Smooth muscle cell (in vitro differentiated cells): Measurements from ENCODE around the gene CAB39. TPM values are rescaled to one million over a fixed set of nuclear protein-coding genes. Genes with fewer than 3 reads are reported as not detected.

Experiments
- DNase-seq: peaks from one replicate; lab custom pipeline; 2025; ENCODE audit not compliant: unreplicated experiment; lab: John Stamatoyannopoulos, UW
- H2AFZ ChIP-seq: fragments of 200-600 bp; sonication (generic); 2 replicates; pipeline ENCODE4 v1.6.0; 2016; ENCODE audit warnings: antibody characterized with exemption, low read depth, mild to moderate bottlenecking
- H3F3A ChIP-seq: fragments of 200-600 bp; sonication (generic); 2 replicates; pipeline ENCODE4 v1.6.0; 2017; ENCODE audit warnings: antibody characterized with exemption, low read depth
- H3K27ac ChIP-seq: fragments of 200-600 bp; sonication (generic); 2 replicates; pipeline ENCODE4 v1.5.1; 2016; ENCODE audit warnings: low read depth, mild to moderate bottlenecking
- H3K27me3 ChIP-seq: fragments of 200-600 bp; sonication (generic); 2 replicates; pipeline ENCODE4 v1.6.1; 2016; ENCODE audit warnings: low read depth, mild to moderate bottlenecking
- H3K36me3 ChIP-seq: fragments of 200-600 bp; sonication (generic); 2 replicates; pipeline ENCODE4 v1.5.1; 2016; ENCODE audit warnings: low read depth
- H3K4me1 ChIP-seq: fragments of 200-600 bp; sonication (generic); 2 replicates; pipeline ENCODE4 v1.5.1; 2016; ENCODE audit warnings: low read depth
- H3K4me2 ChIP-seq: fragments of 200-600 bp; sonication (generic); 2 replicates; pipeline ENCODE4 v1.6.0; 2016; ENCODE audit warnings: mild to moderate bottlenecking
- H3K4me3 ChIP-seq: fragments of 200-600 bp; sonication (generic); 2 replicates; pipeline ENCODE4 v1.5.1; 2016; ENCODE audit warnings: mild to moderate bottlenecking
- H3K79me2 ChIP-seq: fragments of 200-600 bp; sonication (generic); 2 replicates; pipeline ENCODE4 v1.6.0; 2016; ENCODE audit warnings: low read depth, mild to moderate bottlenecking
- H3K9ac ChIP-seq: fragments of 200-600 bp; sonication (generic); 2 replicates; pipeline ENCODE4 v1.6.0; 2016; ENCODE audit warnings: low read depth
- H3K9me3 ChIP-seq: fragments of 200-600 bp; sonication (generic); replicated peaks from 2 replicates; pipeline ENCODE4 v1.5.1; 2016; ENCODE audit warnings: low read depth
- H4K20me1 ChIP-seq: fragments of 200-600 bp; sonication (generic); 2 replicates; pipeline ENCODE4 v1.6.0; 2016; ENCODE audit warnings: low read depth
- CTCF ChIP-seq: fragments of 200-600 bp; sonication (generic); IDR thresholded peaks from 2 replicates; pipeline ENCODE4 v1.5.1; 2017; ENCODE audit warnings: borderline replicate concordance, mild to moderate bottlenecking, antibody characterized with exemption; ENCODE audit not compliant: insufficient read depth, poor library complexity, severe bottlenecking
- WGBS: methylation state at CpG from one replicate; pipeline ENCODE4 v1.1.7; 2016; ENCODE audit warnings: low lambda C conversion rate; 5-methylcytosine and 5-hydroxymethylcytosine counted together
- polyA plus RNA-seq: library from polyadenylated mRNA; unstranded; fragments of >200 nt; fragmentation: Nextera tagmentation; extraction: Ambion mirVana; gene quantifications from 2 replicates; pipeline ENCODE4 v1.2.1, GENCODE V29; 2016
- total RNA-seq: library from RNA; depleted of rRNA; stranded (reverse); fragments of >200 nt; gene quantifications from 2 replicates; pipeline ENCODE4 v1.2.3, GENCODE V29; 2014

CAB39 gene
- total and polyA plus RNA-seq, 2 experiments from 2014 or later, result 21.7 to 62.4 TPM

GRCh38 chr2:230796280-230796862, 83.7 kb downstream of the CAB39 start:
- H3K27me3 ChIP-seq, result no peaks in the 10 kb centered on the region
- peak overlapping the region; percentile 97 for H3K27ac ChIP-seq
- no peak overlapping the region for H3K9ac ChIP-seq
- H3K4me1 ChIP-seq, result peaks cover 6% of the 10 kb centered on the region
- H3K4me2 ChIP-seq, result peak overlapping the region; percentile 41
- TF ChIP-seq CTCF, result no peak
- peaks cover 30% of the 10 kb centered on the region for H4K20me1 ChIP-seq
- WGBS, result 56% methylated on average over 4 of the region's 4 CpGs
- H3K36me3 ChIP-seq, result no peaks in the 10 kb centered on the region
- H2AFZ ChIP-seq, result no peak overlapping the region
- no peak overlapping the region for H3K4me3 ChIP-seq
- H3K79me2 ChIP-seq, result peaks cover 4% of the 10 kb centered on the region
- DNase-seq, result no peak
- H3F3A ChIP-seq, result peaks cover 10% of the 10 kb centered on the region
- no peaks in the 10 kb centered on the region for H3K9me3 ChIP-seq

GRCh38 chr2:230797515-230798495, 85.2 kb downstream of the CAB39 start:
- DNase-seq, result no peak
- peaks cover 6% of the 10 kb centered on the region for H3K4me1 ChIP-seq

GRCh38 chr2:230798769-230799399, 86.2 kb downstream of the CAB39 start:
- Histone ChIP-seq H2AFZ (no peak overlapping the region), H3K4me3 (no peak overlapping the region), H3F3A (peaks cover 7% of the 10 kb centered on the region), H4K20me1 (peaks cover 31% of the 10 kb centered on the region), H3K36me3 (no peaks in the 10 kb centered on the region), H3K27ac (no peak overlapping the region), H3K4me1 (peaks cover 6% of the 10 kb centered on the region), H3K9me3 (no peaks in the 10 kb centered on the region), H3K9ac (no peak overlapping the region), H3K4me2 (no peak overlapping the region), H3K79me2 (peaks cover 4% of the 10 kb centered on the region), H3K27me3 (no peaks in the 10 kb centered on the region)
- WGBS, result 43% methylated on average over 4 of the region's 4 CpGs
- DNase-seq, result no peak
- peak; percentile 69 for TF ChIP-seq CTCF

More at GRCh38 chr2:230797515-230798495, 85.2 kb downstream of the CAB39 start:
- Histone ChIP-seq H3K4me3 (no peak overlapping the region), H3K27ac (peak overlapping the region; percentile 97), H3F3A (peaks cover 7% of the 10 kb centered on the region), H4K20me1 (peaks cover 31% of the 10 kb centered on the region), H3K79me2 (peaks cover 4% of the 10 kb centered on the region), H3K9ac (no peak overlapping the region), H3K27me3 (no peaks in the 10 kb centered on the region), H3K36me3 (no peaks in the 10 kb centered on the region), H2AFZ (no peak overlapping the region), H3K4me2 (peak overlapping the region; percentile 41), H3K9me3 (no peaks in the 10 kb centered on the region)
- no peak for TF ChIP-seq CTCF
- 77% methylated on average over 8 of the region's 8 CpGs for WGBS
